Heart left ventricle (tissue), 16 donors: Measurements from ENCODE around the gene ADGRG1. TPM values are rescaled to one million over a fixed set of nuclear protein-coding genes. Genes with fewer than 3 reads are reported as not detected.

ENCODE experiments used
- ATAC-seq, 4 donors: fragments of 200-7000 bp; cut with Tn5 transposase; one replicate each; pipeline ENCODE4 v1.9.1; 2020 to 2022; ENCODE audit warnings: moderate library complexity in 4 of 4, mild to moderate bottlenecking in 3 of 4, moderate number of reproducible peaks in 1 of 4
- DNase-seq, 5 donors: peaks; one replicate each; pipeline ENCODE4 v3.0.0-alpha.2; 2020
- H3K27ac ChIP-seq, 12 donors: fragments of 200-600 bp; sonication (generic) in 4 of 12; one replicate each; pipeline versions ENCODE4 v1.5.0 to v1.8.0; 2016 to 2022; ENCODE audit warnings: mild to moderate bottlenecking in 2 of 12
- H3K27me3 ChIP-seq, 9 donors: fragments of 200-600 bp; sonication (generic) in 2 of 9; one replicate each; pipeline versions ENCODE4 v1.5.1 to v1.8.0; 2016 to 2022; ENCODE audit warnings: mild to moderate bottlenecking in 3 of 9
- H3K36me3 ChIP-seq, 9 donors: fragments of 200-600 bp; sonication (generic) in 2 of 9; one replicate each; pipeline versions ENCODE4 v1.5.0 to v1.8.0; 2018 to 2022; ENCODE audit warnings: mild to moderate bottlenecking in 2 of 9
- H3K4me1 ChIP-seq, 12 donors: fragments of 200-600 bp; sonication (generic) in 4 of 12; one replicate each; pipeline versions ENCODE4 v1.5.0 to v1.8.0; 2016 to 2022; ENCODE audit warnings: mild to moderate bottlenecking in 3 of 12
- H3K4me3 ChIP-seq, 12 donors: fragments of 200-600 bp; sonication (generic) in 4 of 12; one replicate each; pipeline versions ENCODE4 v1.5.0 to v1.8.0; 2017 to 2022; ENCODE audit warnings: mild to moderate bottlenecking in 9 of 12, moderate library complexity in 4 of 12
- H3K9me3 ChIP-seq, 12 donors: fragments of 200-600 bp; sonication (generic) in 4 of 12; one replicate each; pipeline versions ENCODE4 v1.5.0 to v1.8.0; 2016 to 2022; ENCODE audit warnings: mild to moderate bottlenecking in 1 of 12
- CTCF ChIP-seq, 12 donors: fragments of 200-600 bp; sonication (generic) in 4 of 12; IDR thresholded peaks; one replicate each; pipeline versions ENCODE4 v1.5.0 to v1.8.0; 2018 to 2022; ENCODE audit warnings: antibody characterized with exemption in 12 of 12, mild to moderate bottlenecking in 5 of 12
- POLR2A ChIP-seq, 2 donors: fragments of 450-650 bp; IDR thresholded peaks; one replicate each; pipeline ENCODE4 v1.6.1; 2017; ENCODE audit warnings: antibody characterized with exemption in 2 of 2, mild to moderate bottlenecking in 2 of 2, moderate library complexity in 2 of 2
- whole genome bisulfite sequencing, 4 donors: extraction: QIAGEN DNeasy Blood & Tissue Kit in 2 of 4; methylation state at CpG; one replicate each; pipeline versions ENCODE4 v1.1.5 to v1.1.7; 2013 to 2018; 5-methylcytosine and 5-hydroxymethylcytosine counted together
- intact Hi-C, 10 donors: fragments of 100-400 bp; cut with DNase I; formaldehyde crosslinking; loops; one replicate each; pipeline versions ENCODE4 v1.11.1 to v1.14.2; 2022
- polyA plus RNA-seq, 2 donors: library from polyadenylated mRNA; stranded (reverse); fragments of 200-250 nt; gene quantifications; one replicate each; pipeline ENCODE4 v1.2.3, GENCODE V29; 2013
- total RNA-seq, 9 donors: library from RNA; depleted of rRNA in 2 of 9; stranded (reverse); fragments of >200 nt in 2 of 9; fragmentation: NEBNext Ultra II Directional in 3 of 9; extraction: Animal tissue kit (Norgen Biotek cat#: 25700) in 3 of 9; gene quantifications; one replicate each; pipeline versions ENCODE4 v1.1.0 to v1.2.4, GENCODE V29; 2016 to 2023
- donor health status: ischemic (EF 13 %, LVEDD 7.1; RV severe dilation, severe dysfunction).
- donor health status: healthy with polysubstance abuse.
- donor health status: DM: no; HTN: yes; CAD: no.
- donor health status: DM: no; HTN: no; CAD: no.
- donor health status: ischemic (EF 25% LVEDD 6.9; RV normal size, moderate dysfunction).
- donor health status: ischemic (EF 25% LVEDD 5.7; RV mildly dilated, moderate dysfunction).
- donor health status: healthy.
- donor health status: DM: yes; HTN: yes; CAD: no.
- donor health status: ischemic (EF 35%, LVEDD 5.7; RV mildly dilated, moderate dysfunction).
- donor health status: nonischemic (EF 11% LVEDD 7.7; RV severe dilation, severe dysfunction).
- donor health status: DM: yes; HTN: yes; CAD: no.
- donor health status: PGD.
- donor health status: ischemic (EF 29% LVEDD 5.4; RV normal size, mild dysfunction).
- donor health status: nonischemic (EF 23%, LVEDD 6.1; RV moderate dilation, normal function).

ADGRG1 gene
- total and polyA plus RNA-seq, 11 donors, result 14.1 to 65.2 (median 17.5) TPM

- Histone ChIP-seq H3K36me3 (peaks cover 0 to 30% (median 8%) of the 10 kb centered on the region in 9 donors), H3K9me3 (no peaks in the 10 kb centered on the region), H3K4me3 (no peak overlapping the region), H3K4me1 (peaks cover 0 to 41% (median 22%) of the 10 kb centered on the region in 12 donors), H3K27me3 (no peaks in the 10 kb centered on the region), H3K27ac (peak overlapping the region; percentile 71 to 93 (median 86))
- DNase-seq (peak; percentile 70 to 88 (median 74)), ATAC-seq (peak; percentile 25 to 68 (median 54))
- TF ChIP-seq CTCF (IDR thresholded peaks at IDR 0.05), result peak; percentile 99 to 100 (median 100)
- TF ChIP-seq POLR2A (IDR thresholded peaks at IDR 0.05), result no peak
- intact Hi-C loops, result loop anchor here (1.0 to 5.0 kb wide), 10 partner anchors 20 to 73 kb away; partner anchors contain the start of gene ADGRG1 (in 2 of the 10)
- 36 to 46% (median 44%) methylated on average over 17 to 18 of the region's 18 CpGs for WGBS, 4 donors
These were observed 20.4 kb downstream of the ADGRG1 start for GRCh38 chr16:57648581-57649442.

- TF ChIP-seq POLR2A (IDR thresholded peaks at IDR 0.05) (no peak), CTCF (IDR thresholded peaks at IDR 0.05) (no peak)
- 69 to 78% (median 72%) methylated on average over 6 of the region's 6 CpGs for WGBS, 4 donors
These were observed 21.0 kb downstream of the ADGRG1 start for GRCh38 chr16:57649443-57649751.

GRCh38 chr16:57649846-57650245, 21.4 kb downstream of the ADGRG1 start:
- H3K27me3 ChIP-seq, result no peaks in the 10 kb centered on the region
- H3K27ac ChIP-seq, result no peak overlapping the region
- whole genome bisulfite sequencing, 4 donors, result 84 to 92% (median 89%) methylated on average over 7 of the region's 7 CpGs
- TF ChIP-seq POLR2A (IDR thresholded peaks at IDR 0.05), result no peak
- TF ChIP-seq CTCF (IDR thresholded peaks at IDR 0.05), result no peak
- peaks cover 0 to 38% (median 22%) of the 10 kb centered on the region in 12 donors for H3K4me1 ChIP-seq
- intact Hi-C loops, result loop anchor here (1.0 to 10.0 kb wide), 11 partner anchors 21 to 73 kb away; partner anchors contain the start of gene ADGRG1 (in 2 of the 10)
- DNase-seq, result no peak
- no peaks in the 10 kb centered on the region for H3K9me3 ChIP-seq
- H3K36me3 ChIP-seq, result peaks cover 0 to 30% (median 8%) of the 10 kb centered on the region in 9 donors
- ATAC-seq, result no peak
- H3K4me3 ChIP-seq, result no peak overlapping the region

More at GRCh38 chr16:57649443-57649751, 21.0 kb downstream of the ADGRG1 start:
- ATAC-seq (no peak), DNase-seq (no peak)
- Histone ChIP-seq H3K4me1 (peaks cover 0 to 39% (median 22%) of the 10 kb centered on the region in 12 donors), H3K9me3 (no peaks in the 10 kb centered on the region), H3K4me3 (no peak overlapping the region), H3K36me3 (peaks cover 0 to 30% (median 8%) of the 10 kb centered on the region in 9 donors), H3K27me3 (no peaks in the 10 kb centered on the region), H3K27ac (no peak overlapping the region)
- intact Hi-C loops, result loop anchor here (1.0 to 5.0 kb wide), 10 partner anchors 21 to 73 kb away; partner anchors contain the start of gene ADGRG1 (in 2 of the 10)
